Osteoblast (primary cell): Measurements from ENCODE around the gene CCNI2. TPM values are rescaled to one million over a fixed set of nuclear protein-coding genes. Genes with fewer than 3 reads are reported as not detected.

ENCODE experiments used
- DNase-seq: peaks from one replicate; pipeline ENCODE4 v3.0.0; 2011; ENCODE audit warnings: low spot score, mixed read lengths; ENCODE audit not compliant: insufficient read length; ENCODE audit errors: missing footprints
- H2AFZ ChIP-seq: 2 replicates; pipeline ENCODE4 v1.6.0; 2011; ENCODE audit warnings: mild to moderate bottlenecking, low read length
- H3K27ac ChIP-seq: 2 replicates; pipeline ENCODE4 v1.5.1; 2011; ENCODE audit warnings: mild to moderate bottlenecking, low read depth, low read length, moderate library complexity
- H3K27me3 ChIP-seq: 2 replicates; pipeline ENCODE4 v1.6.0; 2012; ENCODE audit warnings: mild to moderate bottlenecking, control low read depth, inconsistent platforms, low read length, moderate library complexity; ENCODE audit not compliant: insufficient read depth
- H3K36me3 ChIP-seq: 2 replicates; pipeline ENCODE4 v1.5.1; 2011; ENCODE audit warnings: mild to moderate bottlenecking, low read length, control low read depth, moderate library complexity; ENCODE audit not compliant: insufficient read depth
- H3K4me1 ChIP-seq: 2 replicates; pipeline ENCODE4 v1.5.1; 2011; ENCODE audit warnings: mild to moderate bottlenecking, low read length, control low read depth, moderate library complexity; ENCODE audit not compliant: insufficient read depth
- H3K4me2 ChIP-seq: 2 replicates; pipeline ENCODE4 v1.6.0; 2011; ENCODE audit warnings: mild to moderate bottlenecking, low read length; ENCODE audit not compliant: insufficient read depth
- H3K4me3 ChIP-seq: fragments of 200-600 bp; sonication (generic); 3 replicates; pipeline ENCODE4 v1.5.1; 2012; ENCODE audit warnings: mild to moderate bottlenecking, low read length, inconsistent platforms; ENCODE audit not compliant: insufficient read depth
- H3K79me2 ChIP-seq: 2 replicates; pipeline ENCODE4 v1.6.0; 2012; ENCODE audit warnings: mild to moderate bottlenecking, low read length, control low read depth, inconsistent platforms; ENCODE audit not compliant: insufficient read depth
- H3K9me3 ChIP-seq: 2 replicates; pipeline ENCODE4 v1.5.1; 2011; ENCODE audit warnings: low read depth, low read length, control low read depth
- H4K20me1 ChIP-seq: 2 replicates; pipeline ENCODE4 v1.6.0; 2012; ENCODE audit warnings: mild to moderate bottlenecking, low read length, control low read depth; ENCODE audit not compliant: insufficient read depth
- CTCF ChIP-seq: IDR thresholded peaks from 2 replicates; pipeline ENCODE4 v1.5.1; 2011; ENCODE audit warnings: mild to moderate bottlenecking, low read depth, low read length, moderate library complexity; ENCODE audit errors: extremely low read depth
- total RNA-seq: library from RNA; depleted of rRNA; stranded (reverse); fragments of >200 nt; gene quantifications from 2 replicates; pipeline ENCODE4 v1.2.3, GENCODE V29; 2012

Gene CCNI2
- total RNA-seq = not detected in 2 replicates

GRCh38 chr5:132746954-132747615 lies at the start of gene CCNI2:
CCNI2 (plus strand) TSS chr5:132747426; CDS start chr5:132747496, 70 bp downstream.
- no peak within 1 kb of the TSS for H3K27ac ChIP-seq
- no peak for DNase-seq
- H3K36me3 ChIP-seq = no peaks in the 10 kb centered on the region
- H3K4me3 ChIP-seq = peak within 1 kb of the TSS; percentile 35
- H4K20me1 ChIP-seq = peaks cover 13% of the 10 kb centered on the region
- H3K4me2 ChIP-seq = peak within 1 kb of the TSS; percentile 46
- H3K4me1 ChIP-seq = peaks cover 18% of the 10 kb centered on the region
- H3K27me3 ChIP-seq = peaks cover 73% of the 10 kb centered on the region
- H3K9me3 ChIP-seq = no peaks in the 10 kb centered on the region
- H3K79me2 ChIP-seq = no peaks in the 10 kb centered on the region
- no peak within 1 kb of the TSS for H2AFZ ChIP-seq
- peak; percentile 17 for TF ChIP-seq CTCF

GRCh38 chr5:132704875-132705274 lies 42.4 kb upstream of the CCNI2 start:
- Histone ChIP-seq H4K20me1 (no peaks in the 10 kb centered on the region), H2AFZ (no peak overlapping the region), H3K4me2 (no peak overlapping the region), H3K27me3 (no peaks in the 10 kb centered on the region), H3K36me3 (peaks cover 16% of the 10 kb centered on the region), H3K79me2 (no peaks in the 10 kb centered on the region), H3K27ac (no peak overlapping the region), H3K4me3 (no peak overlapping the region), H3K4me1 (peaks cover 3% of the 10 kb centered on the region), H3K9me3 (no peaks in the 10 kb centered on the region)
- no peak for TF ChIP-seq CTCF
- peak; percentile 15 for DNase-seq

- no peak for TF ChIP-seq CTCF
- H3K27me3 ChIP-seq = no peaks in the 10 kb centered on the region
- no peaks in the 10 kb centered on the region for H3K79me2 ChIP-seq
- DNase-seq = no peak
- no peak overlapping the region for H3K4me2 ChIP-seq
- no peak overlapping the region for H3K4me3 ChIP-seq
- H3K27ac ChIP-seq = no peak overlapping the region
- no peaks in the 10 kb centered on the region for H3K36me3 ChIP-seq
- H4K20me1 ChIP-seq = no peaks in the 10 kb centered on the region
- H2AFZ ChIP-seq = no peak overlapping the region
- peaks cover 3% of the 10 kb centered on the region for H3K4me1 ChIP-seq
- H3K9me3 ChIP-seq = no peaks in the 10 kb centered on the region
Observed at GRCh38 chr5:132708645-132709044, 38.6 kb upstream of the CCNI2 start.

- no peaks in the 10 kb centered on the region for H3K79me2 ChIP-seq
- H3K4me3 ChIP-seq = no peak overlapping the region
- no peaks in the 10 kb centered on the region for H3K36me3 ChIP-seq
- no peaks in the 10 kb centered on the region for H3K9me3 ChIP-seq
- peak; percentile 53 for TF ChIP-seq CTCF
- DNase-seq = no peak
- H3K4me2 ChIP-seq = peak overlapping the region; percentile 43
- no peaks in the 10 kb centered on the region for H3K4me1 ChIP-seq
- H4K20me1 ChIP-seq = no peaks in the 10 kb centered on the region
- H3K27ac ChIP-seq = no peak overlapping the region
- no peaks in the 10 kb centered on the region for H3K27me3 ChIP-seq
- no peak overlapping the region for H2AFZ ChIP-seq
Observed at GRCh38 chr5:132714456-132715307, 32.5 kb upstream of the CCNI2 start.
